ENCODE data around the gene OTOF.

DNA sequence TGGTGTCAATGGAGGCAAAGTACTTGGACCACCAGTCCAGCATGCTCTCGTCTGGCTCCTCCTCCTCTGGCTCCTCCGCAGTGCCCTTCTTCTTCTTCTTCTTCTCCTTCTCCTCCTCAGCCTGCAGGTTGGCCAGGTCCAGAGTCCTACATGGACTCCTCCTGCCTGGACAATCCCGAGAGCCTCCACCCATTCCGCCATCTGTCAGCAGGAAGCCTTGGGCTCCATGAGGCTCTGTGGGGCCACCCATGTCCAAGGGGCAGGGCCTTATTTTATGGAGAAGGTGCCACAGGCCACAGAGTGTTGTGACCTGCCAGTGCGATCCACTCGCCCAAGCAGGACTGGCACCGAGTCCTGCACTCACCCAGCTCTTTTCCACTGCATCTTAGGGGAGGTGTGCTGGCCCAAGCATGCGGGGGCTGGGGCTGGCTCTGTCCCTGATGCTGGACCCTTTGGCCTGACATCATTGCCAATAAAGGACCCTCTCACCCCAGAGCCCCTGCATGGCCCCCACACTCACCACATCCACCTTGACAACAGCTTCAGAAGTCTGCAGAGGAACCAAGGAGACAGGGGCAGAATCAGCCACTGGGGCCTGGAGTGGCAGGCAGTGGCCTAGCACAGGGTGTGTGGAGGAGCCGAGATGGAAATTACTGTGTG lies 7.2 kb downstream of the OTOF start:
- TF ChIP-seq TAF1 (IDR thresholded peaks at IDR 0.05; ENCODE audit: borderline replicate concordance, low read depth, low read length) (no peak), POLR2A (IDR thresholded peaks at IDR 0.05; ENCODE audit: low read depth, low read length) (no peak)

Measured in GM12892 (cell line).